ENCODE measurements around the gene TMEM263.
A peak's percentile ranks its signal among the peaks of the same experiment; 100 is the strongest.

The TMEM263 gene

DNA sequence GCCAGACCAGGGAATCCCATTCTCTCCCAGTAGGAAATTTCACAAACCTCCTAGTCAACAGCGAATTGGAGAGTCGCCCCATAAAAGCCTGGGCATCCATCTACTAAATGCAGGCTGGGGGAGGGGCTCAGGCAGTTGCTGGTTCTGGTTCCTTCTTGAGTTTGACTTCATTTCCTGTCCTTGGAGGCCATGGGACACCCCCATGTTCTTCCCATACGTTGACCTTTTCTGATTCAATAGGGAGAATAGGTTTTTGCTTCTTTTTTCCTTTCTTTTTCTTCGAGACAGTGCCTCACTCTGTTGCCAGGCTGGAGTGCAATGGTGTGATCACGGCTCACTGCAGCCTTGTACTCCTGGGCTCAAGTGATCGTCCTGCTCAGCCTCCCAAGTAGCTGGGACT lies 44.1 kb upstream of the TMEM263 start:
- no peak overlapping the region for H3K4me3 ChIP-seq (ENCODE audit: control insufficient read depth, low read depth, low read length)
- no peak for DNase-seq (ENCODE audit: low read depth)
- TF ChIP-seq CTCF (conservative IDR thresholded peaks at IDR 0.05; ENCODE audit: control insufficient read depth, insufficient read depth, low read depth, low read length), result no peak

DNA sequence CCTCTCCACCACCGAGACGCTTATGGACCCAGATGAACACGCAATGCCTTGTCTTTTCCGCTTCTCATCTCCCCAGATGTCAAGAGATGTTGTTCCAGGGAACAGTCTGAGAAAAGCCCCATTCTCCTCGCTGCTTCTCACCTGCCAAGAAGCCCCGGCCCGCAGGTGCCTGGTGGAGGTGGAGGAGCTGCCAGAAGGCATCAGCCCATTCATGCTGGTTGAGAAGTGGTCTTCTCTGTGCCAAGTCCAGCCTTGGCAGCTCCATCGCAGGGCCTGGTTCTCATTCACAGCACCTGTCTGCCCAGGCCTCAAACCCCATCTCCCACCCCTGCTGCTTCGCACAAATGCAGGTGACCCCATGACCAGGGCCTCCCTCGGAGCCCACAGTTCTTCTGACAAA lies 42.3 kb upstream of the TMEM263 start:
- no peak overlapping the region for H3K4me3 ChIP-seq (ENCODE audit: control insufficient read depth, low read depth, low read length)
- DNase-seq (ENCODE audit: low read depth), result no peak
- no peak for TF ChIP-seq CTCF (conservative IDR thresholded peaks at IDR 0.05; ENCODE audit: control insufficient read depth, insufficient read depth, low read depth, low read length)

- TF ChIP-seq CTCF (conservative IDR thresholded peaks at IDR 0.05; ENCODE audit: control insufficient read depth, insufficient read depth, low read depth, low read length), result no peak
- no peak for DNase-seq (ENCODE audit: low read depth)
- no peak overlapping the region for H3K4me3 ChIP-seq (ENCODE audit: control insufficient read depth, low read depth, low read length)
Observed at GRCh38 chr12:106914796-106915634, 40.7 kb upstream of the TMEM263 start.

GRCh38 chr12:106915635-106916026 lies 40.1 kb upstream of the TMEM263 start:
- no peak overlapping the region for H3K4me3 ChIP-seq (ENCODE audit: control insufficient read depth, low read depth, low read length)
- no peak for DNase-seq (ENCODE audit: low read depth)
- no peak for TF ChIP-seq CTCF (conservative IDR thresholded peaks at IDR 0.05; ENCODE audit: control insufficient read depth, insufficient read depth, low read depth, low read length)

DNA sequence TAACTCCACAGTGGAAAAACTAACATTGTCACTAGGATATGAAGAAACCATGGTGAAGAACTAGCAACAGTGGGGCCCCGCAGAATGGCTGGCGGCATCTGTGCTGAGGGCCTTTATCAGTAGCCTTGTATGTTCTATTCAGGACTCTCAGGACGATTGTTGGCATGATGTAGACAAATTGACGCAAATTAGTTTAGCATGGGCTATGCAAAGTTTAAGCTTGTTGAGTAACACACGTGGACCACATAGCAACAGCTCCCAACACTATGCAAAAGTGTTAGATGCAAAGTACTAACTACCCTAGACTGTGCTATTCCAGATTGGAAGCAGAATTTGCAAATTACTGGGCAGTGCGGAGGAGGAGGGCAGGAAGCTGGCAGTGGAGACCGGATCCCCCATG lies 38.2 kb upstream of the TMEM263 start:
- DNase-seq (ENCODE audit: low read depth), result no peak
- no peak for TF ChIP-seq CTCF (conservative IDR thresholded peaks at IDR 0.05; ENCODE audit: control insufficient read depth, insufficient read depth, low read depth, low read length)
- H3K4me3 ChIP-seq (ENCODE audit: control insufficient read depth, low read depth, low read length), result no peak overlapping the region

DNA sequence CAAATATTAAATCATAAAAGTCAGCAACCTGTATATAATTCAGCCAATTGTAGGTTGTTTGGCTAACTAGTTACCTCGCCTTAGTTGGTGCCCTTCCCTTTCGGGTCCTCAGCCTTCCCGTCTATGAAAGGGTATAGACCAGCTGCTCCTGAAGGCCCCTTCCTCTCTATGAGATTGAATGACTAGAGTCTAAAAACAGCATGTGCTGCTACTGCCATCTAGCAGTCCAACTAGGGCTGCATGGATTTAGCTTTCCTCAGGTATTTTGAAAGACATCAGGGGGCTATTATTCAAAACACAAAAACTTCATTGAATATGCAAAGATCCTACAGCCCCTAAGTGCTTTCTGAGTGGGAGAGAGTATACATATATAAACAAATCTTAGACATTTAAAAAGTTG lies 37.0 kb upstream of the TMEM263 start:
- peak; percentile 9 for DNase-seq (ENCODE audit: low read depth)
- peak; percentile 57 for TF ChIP-seq CTCF (conservative IDR thresholded peaks at IDR 0.05; ENCODE audit: control insufficient read depth, insufficient read depth, low read depth, low read length)
- H3K4me3 ChIP-seq (ENCODE audit: control insufficient read depth, low read depth, low read length), result no peak overlapping the region
